CD4-positive, alpha-beta T cell treated with Interferon alpha-2 for 1 hour (primary cell): ENCODE measurements around the gene GOLGA8K.
A peak's percentile ranks its signal among the peaks of the same experiment; 100 is the strongest.
"Not testable (repeated sequence)": the region's sequence is repeated elsewhere in the genome, so short reads cannot be mapped to it uniquely, and the experiment has no call there.

Experiments used
- DNase-seq, 2 donors: peaks; one replicate each; pipeline ENCODE4 v3.0.0-alpha.2; 2020 to 2022

GOLGA8K gene, protein sequence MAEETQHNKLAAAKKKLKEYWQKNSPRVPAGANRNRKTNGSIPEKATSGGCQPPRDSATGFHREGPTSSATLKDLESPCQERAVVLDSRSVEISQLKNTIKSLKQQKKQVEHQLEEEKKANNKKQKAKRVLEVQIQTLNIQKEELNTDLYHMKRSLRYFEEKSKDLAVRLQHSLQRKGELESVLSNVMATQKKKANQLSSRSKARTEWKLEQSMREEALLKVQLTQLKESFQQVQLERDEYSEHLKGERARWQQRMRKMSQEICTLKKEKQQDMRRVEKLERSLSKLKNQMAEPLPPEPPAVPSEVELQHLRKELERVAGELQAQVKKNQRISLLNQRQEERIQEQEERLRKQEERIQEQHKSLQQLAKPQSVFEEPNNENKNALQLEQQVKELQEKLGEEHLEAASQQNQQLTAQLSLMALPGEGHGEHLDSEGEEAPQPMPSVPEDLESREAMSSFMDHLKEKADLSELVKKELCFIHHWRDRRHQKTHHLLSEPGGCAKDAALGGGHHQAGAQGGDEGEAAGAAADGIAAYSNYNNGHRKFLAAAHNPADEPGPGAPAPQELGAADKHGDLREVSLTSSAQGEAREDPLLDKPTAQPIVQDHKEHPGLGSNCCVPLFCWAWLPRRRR

DNA sequence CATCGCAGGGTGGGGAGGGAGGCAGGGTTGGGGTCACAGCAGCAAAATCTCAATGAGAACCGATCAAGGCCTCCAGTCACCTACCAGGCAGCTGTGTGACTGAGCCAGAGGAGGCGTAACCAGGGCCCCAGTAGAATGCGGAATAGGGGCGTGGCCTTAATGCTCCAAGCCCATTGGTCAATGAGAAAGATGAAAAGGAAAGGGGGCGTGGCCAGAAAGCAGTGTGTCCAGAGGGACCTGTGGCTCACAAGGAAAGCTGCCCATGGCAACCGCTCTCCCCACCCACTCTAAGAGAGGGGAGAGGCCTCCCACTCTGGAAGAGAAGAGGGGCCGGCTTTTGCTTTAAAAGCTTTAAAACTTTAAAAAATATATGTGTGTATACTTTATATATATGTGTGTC, at the start of gene GOLGA8K:
Gene GOLGA8K (minus strand): TSS at position 101 of the 400 bp plus-strand sequence. CDS start 98 bp downstream, at position 3.
- not testable (repeated sequence) for DNase-seq

DNA sequence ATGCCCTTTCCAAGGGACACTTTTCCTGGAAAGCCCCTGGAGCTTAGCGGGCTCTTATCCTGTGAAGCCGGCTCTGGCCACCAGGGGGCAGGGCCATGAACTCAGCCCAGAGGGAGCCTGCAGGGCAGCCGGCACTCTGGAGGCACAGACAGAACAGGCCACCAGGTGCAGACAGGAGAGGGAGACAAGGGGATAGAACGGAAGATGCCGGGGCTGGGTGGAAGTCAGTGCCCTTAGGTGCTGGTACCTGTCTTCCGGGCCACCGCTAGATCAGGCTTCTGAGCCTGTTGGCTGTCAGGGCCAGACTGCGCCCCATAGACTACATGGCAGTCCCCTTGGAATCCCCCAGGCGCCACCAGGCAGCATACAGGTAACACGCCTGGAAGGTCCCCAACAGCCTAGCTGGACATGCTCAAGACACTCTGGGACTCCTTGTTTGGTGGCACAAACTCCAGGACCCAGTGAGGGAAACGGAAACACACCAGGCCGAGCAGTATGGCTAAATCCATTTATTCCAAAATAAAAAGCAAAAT, 37.4 kb upstream of the GOLGA8K start:
- not testable (repeated sequence) for DNase-seq

DNA sequence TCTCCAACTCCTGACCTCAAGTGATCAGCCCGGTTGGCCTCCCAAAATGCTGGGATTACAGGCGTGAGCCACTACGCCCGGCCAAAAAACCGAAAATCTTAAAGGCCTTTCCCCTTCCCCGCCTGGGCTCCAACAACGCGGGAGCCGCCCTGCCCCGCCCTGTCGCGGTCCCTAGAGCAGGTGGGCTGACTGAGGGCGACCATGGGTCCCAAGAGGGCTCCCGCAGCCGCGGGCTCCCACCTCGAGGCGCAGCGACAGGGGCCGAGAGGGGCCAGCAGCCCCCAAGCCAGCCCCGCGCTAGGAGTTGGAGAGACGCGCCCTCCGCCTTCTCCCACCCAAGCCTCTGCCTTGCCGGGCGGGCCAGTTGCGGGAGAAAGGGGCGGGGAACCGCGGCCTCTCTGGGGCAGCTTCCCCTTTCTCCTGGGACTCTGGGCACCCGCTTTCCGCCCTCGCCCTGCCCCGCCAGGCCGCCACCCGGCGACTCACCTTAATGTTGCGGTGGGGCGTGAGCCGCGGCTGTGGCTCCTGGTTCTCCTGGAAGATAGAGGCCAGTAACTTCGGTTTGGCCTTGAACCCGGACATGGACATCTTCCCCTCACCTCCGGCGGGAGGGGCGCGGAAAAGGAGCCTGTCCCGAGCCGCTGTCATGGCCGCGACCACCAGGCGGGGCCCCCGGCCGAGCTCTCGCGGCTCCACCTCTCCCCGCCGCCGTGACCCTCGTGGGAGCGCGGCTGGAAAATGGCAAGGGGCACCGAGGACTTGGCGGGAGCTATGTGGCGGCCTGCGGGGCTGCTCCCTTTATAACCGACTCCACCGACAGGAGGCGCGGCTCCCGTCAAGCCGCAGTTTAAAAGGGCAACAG, 31.2 kb upstream of the GOLGA8K start:
- DNase-seq = not testable (repeated sequence)

DNA sequence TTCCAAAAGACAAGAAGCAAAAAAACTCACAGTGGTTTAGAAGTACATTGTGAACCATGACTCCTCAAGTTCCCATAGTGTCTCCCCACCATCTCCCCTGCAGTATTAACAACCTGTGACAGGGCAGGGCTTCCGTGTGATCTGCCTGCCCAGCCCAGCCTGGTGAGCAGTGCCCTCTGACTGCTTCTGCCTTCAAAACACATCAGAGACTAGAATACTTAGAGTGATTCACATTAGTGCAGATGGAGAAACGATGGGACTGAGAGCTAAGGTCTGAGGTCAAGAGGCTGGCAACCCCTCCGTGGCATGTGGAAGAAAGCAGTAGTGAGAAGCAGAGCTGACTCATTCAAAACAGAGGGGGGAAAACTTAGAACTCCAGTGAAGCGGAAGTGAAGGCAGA, 24.5 kb upstream of the GOLGA8K start:
- not testable (repeated sequence) for DNase-seq

DNA sequence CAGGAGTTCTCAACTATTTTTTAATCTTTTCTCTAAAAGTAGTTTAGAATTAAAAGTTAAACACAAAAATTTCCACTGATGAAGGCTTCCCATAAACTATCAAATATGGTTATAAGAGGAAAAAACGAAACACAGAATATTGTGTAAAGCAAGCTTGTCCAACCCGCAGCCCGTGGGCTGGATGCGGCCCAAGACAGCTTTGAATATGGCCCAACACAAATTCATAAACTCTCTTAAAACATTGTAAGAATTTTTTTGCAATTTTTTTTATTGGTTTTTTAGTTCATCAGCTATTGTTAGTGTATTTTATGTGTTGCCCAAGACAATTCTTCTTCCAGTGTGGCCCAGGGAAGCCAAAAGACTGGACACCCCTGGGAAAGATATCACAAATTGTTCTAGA, 23.4 kb upstream of the GOLGA8K start:
- DNase-seq = not testable (repeated sequence)

DNA sequence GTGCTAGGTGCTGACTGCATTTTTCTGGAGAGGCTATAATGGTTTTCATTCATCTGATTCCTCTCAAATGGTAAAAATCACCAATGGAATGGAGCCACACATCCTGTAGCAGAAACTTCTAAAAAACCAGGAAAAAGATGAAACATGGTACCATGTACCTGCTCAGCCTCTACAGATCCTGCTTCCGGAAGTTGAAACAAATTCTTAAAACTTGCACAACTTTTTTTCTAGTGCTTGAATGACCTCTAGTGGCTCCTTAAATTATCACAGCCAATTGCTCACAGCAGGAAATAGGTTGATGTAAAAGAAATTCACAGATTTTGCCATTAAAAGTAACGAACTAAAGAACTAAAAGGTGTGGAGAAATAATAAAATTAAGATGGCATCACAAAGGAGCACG, 4.8 kb upstream of the GOLGA8K start:
- DNase-seq = peak in 1 of 2 donors; percentile 37

DNA sequence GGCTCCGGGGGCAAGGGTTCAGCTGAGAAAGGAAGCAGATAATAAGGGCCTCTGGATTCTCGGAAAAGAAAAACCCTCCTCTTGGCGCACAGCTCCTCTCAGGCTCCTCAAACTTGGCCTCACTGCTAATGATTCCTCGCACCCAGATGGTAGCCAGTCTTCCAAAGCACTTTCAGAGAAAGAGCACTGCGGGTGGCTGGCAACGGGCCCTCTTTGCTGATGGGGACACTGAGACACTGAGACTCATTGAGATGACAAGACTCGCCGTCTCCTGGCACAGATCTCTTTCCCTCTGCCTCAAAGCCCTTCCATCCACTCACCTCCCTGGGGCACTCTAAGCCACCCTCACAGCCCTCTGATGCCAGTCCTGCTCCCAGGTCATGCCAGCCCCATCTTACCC, 6.6 kb downstream of the GOLGA8K start:
- not testable (repeated sequence) for DNase-seq

DNA sequence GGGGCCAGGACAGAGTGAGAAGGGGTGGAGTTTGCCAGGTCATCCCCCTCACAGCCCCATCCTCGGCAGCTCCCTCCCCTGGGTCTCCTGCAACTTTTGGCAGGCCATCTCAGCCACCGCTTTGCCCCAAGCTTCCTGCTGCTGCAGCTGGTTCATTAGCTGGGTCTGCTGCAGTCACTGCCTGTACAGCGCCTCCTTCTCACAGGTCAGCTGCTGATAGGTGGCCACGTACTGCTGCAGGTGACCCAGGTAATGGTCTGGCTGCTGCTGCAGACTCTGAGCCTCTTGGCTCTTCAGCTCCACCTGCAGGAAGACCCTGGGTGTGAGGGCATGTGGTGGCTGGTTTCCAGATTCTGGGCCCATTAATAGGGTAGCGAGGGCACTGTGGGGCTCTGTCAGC, 8.3 kb downstream of the GOLGA8K start:
- not testable (repeated sequence) for DNase-seq

DNA sequence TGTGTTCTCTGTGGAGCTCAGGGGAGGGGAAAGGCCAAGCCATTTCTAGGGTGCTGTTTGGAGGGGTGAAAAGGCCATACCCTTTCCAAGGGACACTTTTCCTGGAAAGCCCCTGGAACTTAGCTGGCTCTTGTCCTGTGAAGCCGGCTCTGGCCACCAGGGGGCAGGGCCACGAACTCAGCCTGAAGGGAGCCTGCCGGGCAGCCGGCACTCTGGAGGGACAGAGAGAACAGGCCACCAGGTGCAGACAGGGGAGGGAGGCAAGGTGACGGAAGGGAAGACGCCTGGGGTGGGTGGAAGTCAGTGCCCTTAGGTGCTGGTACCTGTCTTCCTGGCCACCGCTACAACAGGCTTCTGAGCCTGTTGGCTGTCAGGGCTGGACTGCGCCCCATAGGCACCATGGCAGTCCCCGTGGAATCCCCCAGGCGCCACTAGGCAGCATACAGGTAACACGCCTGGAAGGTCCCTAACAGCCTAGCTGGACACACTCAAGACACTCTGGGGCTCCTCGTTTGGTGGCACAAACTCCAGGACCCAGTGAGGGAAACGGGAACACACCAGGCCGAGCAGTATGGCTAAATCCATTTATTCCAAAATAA, 14.9 kb downstream of the GOLGA8K start:
- not testable (repeated sequence) for DNase-seq

DNA sequence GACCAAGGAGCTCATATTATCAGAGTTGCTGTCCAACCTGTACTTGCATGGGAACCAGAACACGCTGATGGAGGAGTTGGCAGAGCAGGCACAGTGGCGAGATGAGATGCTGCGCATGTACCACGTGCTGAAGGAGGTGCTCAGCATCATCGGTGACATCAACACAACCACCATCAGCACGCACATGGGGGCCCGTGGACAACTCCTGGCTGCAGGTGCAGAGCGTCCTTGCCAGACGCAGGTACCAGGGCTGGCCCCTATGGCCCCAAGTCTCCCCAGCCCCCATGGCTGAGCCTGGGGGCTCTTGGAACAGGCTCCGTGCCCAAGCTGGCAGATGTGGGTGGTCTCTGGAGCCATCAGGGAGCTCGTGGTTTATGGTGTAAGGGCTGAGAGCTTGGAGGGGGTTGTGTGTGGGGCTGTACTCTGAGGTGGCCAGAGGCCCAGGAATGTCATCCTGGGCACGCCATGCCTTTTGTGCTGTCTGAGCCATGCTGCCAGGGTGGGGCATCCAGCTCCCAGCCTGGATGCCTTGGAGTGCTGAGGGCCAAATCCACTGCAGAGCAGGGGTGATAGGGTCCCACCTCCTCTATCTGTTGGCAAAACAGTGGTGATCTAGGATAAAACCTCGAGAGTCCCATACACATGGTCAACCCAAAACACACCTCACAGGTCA, 17.1 kb downstream of the GOLGA8K start:
- not testable (repeated sequence) for DNase-seq

DNA sequence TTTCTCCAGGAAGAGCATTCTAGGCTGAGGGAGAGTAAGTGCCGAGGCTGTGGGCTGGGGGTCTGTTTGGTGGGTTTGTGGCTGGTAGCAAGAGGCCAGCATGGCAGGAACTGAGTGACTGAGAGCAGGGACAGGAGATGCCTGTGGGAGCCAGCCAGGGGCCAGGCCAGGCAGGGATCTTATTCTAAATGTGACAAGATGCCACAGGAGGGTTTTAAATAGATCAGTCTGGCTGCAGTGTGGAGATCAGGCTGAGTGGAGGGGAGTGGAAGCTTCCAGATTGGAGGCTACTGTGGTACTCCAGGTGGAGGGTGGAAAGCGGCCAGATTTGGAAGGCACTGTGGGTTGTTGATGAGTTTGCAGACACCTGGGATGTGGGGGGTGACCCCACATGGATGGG, 28.9 kb downstream of the GOLGA8K start:
- DNase-seq = not testable (repeated sequence)

DNA sequence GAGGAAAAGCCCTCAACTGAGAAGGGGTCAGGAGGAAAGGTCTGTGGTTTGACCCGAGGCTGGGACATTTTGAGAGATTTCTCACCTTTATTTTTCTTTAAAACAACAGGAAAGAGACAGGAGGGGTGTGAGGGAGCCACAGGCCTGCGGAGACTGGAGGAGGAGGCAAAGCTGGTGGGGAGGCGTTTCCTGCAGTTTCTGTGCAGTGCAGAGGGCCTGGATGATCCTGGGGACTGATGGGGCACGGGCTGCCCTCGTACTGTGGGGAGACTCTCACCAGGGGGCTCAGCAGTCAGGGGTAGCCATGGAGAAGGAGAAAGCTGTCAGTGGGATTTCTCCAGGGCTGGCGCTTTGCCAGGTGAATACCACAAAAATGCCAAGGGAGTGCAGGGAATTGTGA, 29.4 kb downstream of the GOLGA8K start:
- DNase-seq = peak in 1 of 2 donors; percentile 12

DNA sequence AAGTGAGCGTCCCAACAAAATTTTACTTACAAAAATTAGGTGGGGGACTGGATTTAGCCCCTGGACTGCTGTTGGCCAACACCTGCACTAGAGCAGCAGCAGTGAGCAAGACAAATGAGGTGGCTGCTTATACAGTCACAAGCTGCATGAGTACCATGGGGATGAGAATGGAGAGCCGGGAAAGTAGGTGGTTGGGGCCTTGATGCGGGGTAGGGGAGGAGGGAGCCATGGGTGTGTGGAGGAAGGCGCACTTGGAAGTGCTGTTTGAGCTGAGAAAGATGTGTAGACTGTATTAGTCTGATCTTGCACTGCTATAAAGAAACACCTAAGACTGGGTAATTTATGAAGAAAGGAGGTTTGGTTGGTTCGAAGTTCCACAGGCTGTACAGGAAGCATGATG, 31.0 kb downstream of the GOLGA8K start:
- DNase-seq = not testable (repeated sequence)

DNA sequence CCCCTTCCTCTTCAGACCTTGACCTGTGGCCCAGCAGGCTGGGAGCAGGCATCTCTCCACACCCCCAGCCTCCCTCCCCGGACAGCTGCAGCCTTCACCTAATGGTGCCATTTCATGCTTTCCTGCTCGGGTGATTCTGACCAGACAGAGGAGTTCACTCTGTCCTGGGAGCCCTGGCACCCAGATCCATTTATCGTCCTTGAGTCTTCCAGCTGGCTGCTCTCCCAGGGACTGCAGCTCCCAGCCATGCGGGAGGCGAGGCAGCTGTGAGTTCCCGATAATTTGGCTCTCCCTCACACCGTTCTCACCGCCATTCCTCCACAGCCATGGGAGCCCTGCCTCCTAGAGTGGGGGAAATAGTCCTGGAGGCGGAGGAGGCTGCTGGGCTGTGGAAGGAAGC, 32.6 kb downstream of the GOLGA8K start:
- not testable (repeated sequence) for DNase-seq

DNA sequence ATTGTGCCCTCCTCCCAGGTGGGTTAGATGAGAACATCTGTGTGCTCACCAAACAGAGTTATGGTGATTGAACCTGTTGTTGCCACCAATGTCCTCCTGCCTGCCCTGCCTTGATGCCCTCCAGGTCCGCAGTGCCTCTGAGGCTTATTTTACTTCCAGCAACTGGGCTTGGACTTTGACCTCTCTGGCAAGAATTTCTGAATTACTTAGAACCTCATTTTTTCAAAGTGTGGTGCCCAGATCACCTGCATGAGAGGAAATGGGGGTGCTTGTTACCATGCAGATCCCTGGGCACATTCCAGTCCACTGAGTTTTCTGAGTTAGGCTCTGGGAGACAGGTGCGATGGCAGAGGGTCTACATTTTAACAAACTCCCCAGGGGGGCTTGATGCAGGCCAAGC, 33.0 kb downstream of the GOLGA8K start:
- DNase-seq = not testable (repeated sequence)

DNA sequence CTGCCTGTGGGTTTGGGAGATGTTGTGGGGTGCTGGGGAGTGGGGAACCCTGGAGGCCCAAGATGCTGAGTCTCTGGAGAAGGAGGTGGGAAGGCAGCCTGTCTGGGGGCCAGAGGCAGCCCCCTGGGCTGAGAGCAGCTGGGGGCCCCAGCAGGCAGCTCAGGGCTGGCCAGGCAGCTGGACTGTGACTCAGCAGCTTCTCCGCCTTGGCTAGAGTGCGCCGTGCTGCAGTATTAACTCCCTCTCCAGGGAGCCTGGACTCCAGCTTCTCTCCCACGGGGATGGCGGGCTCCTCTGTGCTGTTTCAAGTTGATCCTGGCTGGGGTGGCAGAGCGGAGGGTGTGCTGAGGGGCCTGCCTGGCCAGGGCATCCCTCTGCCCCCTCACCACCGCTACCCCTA, 36.6 kb downstream of the GOLGA8K start:
- DNase-seq = not testable (repeated sequence)

DNA sequence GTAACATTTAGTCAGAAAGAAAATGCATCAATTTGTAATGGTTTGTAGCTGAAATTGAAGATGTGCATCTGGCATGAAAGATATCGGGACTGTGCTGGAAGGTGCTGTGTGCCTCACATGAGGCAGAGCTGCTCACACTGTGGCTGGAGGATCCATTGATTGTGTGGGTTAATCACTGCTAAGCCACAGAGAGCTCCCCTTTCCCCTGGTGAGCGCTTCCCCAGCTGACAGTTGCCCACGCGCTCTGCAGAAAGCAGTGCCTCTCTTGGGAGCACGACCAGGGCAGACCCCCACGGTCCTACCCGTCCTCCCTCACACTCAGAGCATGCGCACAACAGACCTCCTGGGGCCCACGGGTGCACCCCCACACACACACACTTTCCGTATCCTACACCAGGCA, 37.1 kb downstream of the GOLGA8K start:
- not testable (repeated sequence) for DNase-seq

DNA sequence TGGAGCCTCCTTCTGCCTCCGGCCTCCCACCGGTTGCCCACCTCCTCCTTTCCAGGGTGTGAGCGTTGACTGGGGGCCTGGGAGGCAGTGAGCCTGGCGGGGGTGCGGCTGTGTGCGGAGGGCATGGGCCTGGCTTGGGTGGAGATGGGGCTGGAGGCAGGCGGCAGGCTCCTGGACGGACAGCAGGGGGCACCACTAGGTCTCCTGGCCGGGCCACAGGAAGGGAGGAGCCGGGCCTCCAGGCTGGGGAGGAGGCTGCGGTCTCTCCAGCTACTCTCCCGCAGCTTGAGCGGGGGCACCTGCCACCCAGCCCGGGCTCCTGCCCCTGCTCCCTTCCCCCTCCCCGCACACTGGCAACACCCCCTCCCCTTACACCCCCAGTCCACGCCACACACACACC, 38.1 kb downstream of the GOLGA8K start:
- DNase-seq = peak in 1 of 2 donors; percentile 60

DNA sequence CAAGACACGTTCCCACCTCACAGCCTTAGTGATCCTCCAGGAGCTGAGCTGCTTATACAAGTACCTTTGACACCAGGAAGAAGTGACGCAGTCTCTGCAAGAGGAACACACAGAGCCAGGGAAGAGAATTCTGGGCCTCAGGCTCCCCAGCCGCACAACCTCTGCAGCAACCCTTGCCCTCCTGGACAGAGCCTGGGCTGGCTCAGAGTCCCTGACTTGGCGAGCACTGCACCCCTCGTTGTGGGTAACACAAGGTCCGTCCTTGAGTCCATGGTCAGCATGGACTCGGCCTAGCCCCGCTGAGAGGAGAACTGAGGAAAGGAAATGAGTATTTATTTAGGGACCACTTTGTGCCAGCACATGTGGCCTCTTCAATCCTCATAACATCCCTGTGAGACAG, 39.6 kb downstream of the GOLGA8K start:
- not testable (repeated sequence) for DNase-seq

DNA sequence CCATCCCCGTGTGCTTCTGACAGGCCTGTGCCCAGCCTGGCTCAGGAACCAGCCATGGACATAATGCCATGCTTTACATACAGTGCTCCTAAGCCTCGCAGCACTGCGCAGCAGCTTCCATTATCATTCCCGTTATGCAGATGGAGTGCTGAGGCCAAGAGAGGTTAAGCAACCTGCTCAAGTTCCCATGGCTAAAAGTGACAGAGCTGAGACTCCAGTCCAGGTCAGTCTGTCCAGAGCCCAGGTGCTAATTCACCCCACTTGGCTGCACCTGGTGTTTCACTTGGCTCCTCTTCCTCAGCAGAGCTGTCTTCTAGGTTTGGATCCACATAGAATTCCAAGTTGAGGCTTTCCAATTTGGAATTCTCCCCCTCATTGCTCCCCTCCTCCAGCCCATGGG, 41.4 kb downstream of the GOLGA8K start:
- DNase-seq = not testable (repeated sequence)

DNA sequence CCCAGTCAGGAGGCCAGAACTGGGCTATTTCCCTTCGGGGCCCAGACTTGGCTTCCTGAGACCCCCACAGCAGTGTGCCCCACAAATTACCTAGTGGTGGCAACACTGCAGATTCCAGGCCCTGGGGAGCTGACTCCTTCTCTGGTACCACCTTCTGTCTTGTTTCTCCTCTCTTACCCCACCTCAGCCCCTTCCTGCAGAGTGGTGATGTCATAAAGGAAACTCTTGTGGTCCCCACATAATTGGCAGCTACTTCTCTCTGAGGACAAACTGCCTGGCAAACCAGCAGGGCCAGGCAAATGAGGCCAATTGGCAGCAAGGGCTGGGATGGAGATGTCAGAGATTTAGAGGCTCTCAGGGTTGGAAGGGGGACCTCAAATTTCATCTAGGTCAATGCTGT, 44.6 kb downstream of the GOLGA8K start:
- DNase-seq = not testable (repeated sequence)

DNA sequence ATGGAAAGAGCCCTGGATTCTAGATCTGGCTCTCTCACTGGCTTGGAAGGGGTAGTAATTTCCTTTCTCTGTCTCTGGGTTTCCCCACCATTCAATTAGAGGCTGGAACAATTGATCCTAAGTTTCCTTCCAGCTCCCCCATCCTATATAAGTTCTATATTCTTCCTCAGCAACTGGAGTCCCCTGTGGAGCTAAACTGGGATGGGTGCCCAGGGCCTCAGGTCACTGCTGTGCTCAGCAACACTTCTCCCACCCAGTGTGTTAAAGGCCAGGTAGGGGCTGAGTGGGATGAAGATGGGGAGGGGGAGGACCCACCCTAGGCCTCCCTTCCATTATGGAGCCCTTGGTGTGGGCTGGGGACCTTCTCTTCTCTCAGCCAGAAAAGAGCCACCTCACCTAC, 46.2 kb downstream of the GOLGA8K start:
- DNase-seq = not testable (repeated sequence)
